A549 treated with ZK216348 at 1 μM for 4 hours (cell line): ENCODE measurements around the gene PCDHA10. TPM values are rescaled to one million over a fixed set of nuclear protein-coding genes. Genes with fewer than 3 reads are reported as not detected.

Experiments
- total RNA-seq: library from RNA; stranded (reverse); fragments of 200-300 nt; extraction: Qiagen RNA extraction; gene quantifications from 5 replicates; pipeline ENCODE4 v1.2.3, GENCODE V29; 2022; ENCODE audit warnings: low read depth

Gene PCDHA10, protein sequence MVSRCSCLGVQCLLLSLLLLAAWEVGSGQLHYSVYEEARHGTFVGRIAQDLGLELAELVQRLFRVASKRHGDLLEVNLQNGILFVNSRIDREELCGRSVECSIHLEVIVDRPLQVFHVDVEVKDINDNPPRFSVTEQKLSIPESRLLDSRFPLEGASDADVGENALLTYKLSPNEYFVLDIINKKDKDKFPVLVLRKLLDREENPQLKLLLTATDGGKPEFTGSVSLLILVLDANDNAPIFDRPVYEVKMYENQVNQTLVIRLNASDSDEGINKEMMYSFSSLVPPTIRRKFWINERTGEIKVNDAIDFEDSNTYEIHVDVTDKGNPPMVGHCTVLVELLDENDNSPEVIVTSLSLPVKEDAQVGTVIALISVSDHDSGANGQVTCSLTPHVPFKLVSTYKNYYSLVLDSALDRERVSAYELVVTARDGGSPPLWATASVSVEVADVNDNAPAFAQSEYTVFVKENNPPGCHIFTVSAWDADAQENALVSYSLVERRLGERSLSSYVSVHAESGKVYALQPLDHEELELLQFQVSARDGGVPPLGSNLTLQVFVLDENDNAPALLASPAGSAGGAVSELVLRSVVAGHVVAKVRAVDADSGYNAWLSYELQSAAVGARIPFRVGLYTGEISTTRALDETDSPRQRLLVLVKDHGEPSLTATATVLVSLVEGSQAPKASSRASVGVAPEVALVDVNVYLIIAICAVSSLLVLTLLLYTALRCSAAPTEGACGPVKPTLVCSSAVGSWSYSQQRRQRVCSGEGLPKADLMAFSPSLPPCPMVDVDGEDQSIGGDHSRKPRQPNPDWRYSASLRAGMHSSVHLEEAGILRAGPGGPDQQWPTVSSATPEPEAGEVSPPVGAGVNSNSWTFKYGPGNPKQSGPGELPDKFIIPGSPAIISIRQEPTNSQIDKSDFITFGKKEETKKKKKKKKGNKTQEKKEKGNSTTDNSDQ
- total RNA-seq, result 0.02 to 0.11 TPM in 2 of 5 replicates, not detected in the others

DNA sequence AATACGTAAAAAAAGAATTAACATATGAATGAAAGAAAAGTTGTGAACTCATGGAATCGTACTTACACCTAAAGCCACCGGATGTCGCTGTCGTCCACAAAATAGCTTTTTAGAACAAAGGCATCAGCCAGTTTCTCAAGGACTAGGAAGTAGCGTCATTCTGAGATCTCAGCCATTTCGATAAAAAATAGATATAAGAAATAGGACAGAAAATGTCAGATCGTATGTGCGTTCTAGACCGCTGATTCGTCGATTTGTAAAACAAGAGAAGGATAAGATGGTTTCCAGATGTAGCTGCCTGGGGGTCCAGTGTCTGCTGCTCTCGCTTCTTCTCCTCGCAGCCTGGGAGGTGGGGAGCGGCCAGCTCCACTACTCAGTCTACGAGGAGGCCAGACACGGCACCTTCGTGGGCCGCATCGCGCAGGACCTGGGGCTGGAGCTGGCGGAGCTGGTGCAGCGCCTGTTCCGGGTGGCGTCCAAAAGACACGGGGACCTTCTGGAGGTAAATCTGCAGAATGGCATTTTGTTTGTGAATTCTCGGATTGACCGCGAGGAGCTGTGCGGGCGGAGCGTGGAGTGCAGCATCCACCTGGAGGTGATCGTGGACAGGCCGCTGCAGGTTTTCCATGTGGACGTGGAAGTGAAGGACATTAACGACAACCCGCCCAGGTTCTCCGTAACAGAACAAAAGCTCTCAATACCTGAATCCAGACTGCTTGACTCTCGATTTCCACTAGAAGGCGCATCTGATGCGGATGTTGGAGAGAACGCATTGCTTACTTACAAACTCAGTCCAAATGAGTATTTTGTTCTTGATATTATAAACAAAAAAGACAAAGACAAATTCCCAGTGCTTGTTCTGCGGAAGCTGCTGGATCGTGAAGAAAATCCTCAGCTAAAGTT, at the start of gene PCDHA10:
Gene PCDHA10, plus strand, starts transcription at position 126 of the 903 bp plus-strand sequence. Its CDS starts 152 bp downstream, at position 278.

DNA sequence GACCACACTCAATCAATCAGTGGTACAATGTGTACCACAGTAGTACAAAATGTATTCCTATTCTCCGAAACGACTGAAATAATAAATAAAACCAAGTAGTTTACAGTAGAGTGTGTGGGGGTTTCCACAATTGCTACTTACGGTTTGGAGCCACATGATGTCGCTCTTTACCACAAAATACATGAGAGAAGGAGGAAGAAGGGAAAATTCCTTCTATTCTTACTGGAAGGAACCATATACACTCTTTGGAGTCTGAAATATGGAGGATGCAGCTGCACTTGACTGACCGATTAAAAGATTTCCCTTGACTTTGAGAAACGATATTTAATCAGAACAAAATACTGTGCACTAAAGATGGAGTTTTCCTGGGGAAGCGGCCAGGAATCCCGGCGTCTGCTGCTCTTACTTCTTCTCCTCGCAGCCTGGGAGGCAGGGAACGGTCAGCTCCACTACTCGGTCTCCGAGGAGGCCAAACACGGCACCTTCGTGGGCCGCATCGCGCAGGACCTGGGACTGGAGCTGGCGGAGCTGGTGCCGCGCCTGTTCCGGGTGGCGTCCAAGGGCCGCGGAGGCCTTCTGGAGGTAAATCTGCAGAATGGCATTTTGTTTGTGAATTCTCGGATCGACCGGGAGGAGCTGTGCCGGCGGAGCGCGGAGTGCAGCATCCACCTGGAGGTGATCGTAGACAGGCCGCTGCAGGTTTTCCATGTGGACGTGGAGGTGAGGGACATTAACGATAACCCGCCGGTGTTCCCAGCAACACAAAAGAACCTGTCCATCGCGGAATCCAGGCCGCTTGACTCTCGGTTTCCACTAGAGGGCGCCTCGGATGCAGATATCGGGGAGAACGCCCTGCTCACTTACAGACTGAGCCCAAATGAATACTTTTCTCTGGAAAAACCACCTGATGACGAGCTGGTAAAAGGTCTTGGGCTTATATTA, 48.6 kb upstream of the PCDHA10 start, which contains the start of gene PCDHA4:
Gene PCDHA4, plus strand, starts transcription at position 235 of the 942 bp plus-strand sequence.

DNA sequence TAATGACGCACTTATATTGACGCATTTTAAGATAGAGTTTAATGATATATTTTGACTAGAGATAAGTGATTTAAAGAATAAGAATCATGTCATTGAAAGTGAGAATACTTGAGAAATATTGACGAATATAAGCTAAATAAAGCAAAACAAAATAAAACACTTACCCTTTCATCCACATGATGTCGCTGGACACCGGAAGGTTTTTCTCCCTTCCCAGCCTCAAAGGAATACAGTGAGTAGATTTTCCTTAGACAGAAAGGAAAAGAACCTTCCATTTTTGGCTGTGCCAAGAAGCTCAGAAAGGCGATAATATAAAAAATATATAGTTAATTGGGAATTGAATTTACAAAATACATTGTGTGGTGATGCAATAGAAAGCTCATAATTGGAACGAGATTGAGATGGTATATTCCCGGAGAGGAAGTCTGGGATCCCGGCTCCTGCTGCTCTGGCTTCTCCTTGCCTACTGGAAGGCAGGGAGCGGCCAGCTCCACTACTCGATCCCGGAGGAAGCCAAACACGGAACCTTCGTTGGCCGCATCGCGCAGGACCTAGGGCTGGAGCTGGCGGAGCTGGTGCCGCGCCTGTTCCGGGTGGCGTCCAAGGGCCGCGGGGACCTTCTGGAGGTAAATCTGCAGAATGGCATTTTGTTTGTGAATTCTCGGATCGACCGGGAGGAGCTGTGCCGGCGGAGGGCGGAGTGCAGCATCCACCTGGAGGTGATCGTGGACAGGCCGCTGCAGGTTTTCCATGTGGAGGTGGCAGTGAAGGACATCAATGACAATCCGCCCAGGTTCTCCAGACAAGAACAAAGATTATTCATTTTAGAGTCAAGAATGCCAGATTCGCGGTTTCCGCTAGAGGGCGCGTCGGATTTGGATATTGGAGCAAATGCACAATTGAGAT, 34.1 kb upstream of the PCDHA10 start, which contains the start of gene PCDHA5:
Gene PCDHA5, plus strand, starts transcription at position 239 of the 906 bp plus-strand sequence.

DNA sequence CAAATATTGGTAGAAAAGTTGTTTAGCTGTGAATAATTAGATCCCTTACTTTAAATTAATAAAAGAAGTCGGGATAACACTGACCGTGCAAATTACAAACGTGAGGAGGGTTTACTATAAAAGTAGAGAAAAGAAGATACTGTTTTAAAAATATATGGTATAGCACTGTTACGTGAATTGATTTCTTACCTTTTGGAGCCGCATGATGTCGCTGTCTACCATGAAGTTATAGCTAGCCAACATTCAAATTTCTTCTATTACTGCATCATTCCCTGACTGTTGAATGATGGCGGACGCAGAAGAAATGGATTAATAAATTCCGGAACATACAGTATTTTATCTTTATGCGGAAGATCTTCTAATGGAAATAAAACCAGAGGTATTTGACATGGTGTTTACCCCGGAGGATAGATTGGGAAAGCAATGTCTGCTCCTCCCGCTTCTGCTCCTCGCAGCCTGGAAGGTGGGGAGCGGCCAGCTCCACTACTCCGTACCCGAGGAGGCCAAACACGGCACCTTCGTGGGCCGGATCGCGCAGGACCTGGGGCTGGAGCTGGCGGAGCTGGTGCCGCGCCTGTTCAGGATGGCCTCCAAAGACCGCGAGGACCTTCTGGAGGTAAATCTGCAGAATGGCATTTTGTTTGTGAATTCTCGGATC, 27.9 kb upstream of the PCDHA10 start, which contains the start of gene PCDHA6:
Gene PCDHA6, plus strand, starts transcription at position 257 of the 658 bp plus-strand sequence. Its CDS starts 132 bp downstream, at position 389.

DNA sequence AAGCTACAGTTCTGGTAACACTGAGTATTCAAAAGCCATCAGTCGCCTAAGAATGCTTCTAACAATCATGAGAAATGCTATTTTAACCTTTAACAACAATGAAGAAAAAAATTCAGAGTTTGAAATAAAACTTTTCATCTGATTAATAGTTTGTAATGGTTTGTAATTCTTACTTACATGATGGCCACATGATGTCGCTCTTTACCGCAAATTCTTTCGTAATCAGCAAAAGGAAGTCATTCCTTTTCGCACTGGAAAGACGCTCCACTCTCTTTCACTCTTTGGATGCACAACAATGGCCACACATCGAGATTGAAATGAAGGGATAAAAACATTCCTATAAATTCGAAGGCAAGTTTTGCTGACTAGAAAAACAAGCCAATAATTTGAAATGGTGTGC, 21.7 kb upstream of the PCDHA10 start, which contains the start of gene PCDHA7:
Gene PCDHA7, plus strand, starts transcription at position 277 of the 400 bp plus-strand sequence. Its CDS starts 115 bp downstream, at position 392.

DNA sequence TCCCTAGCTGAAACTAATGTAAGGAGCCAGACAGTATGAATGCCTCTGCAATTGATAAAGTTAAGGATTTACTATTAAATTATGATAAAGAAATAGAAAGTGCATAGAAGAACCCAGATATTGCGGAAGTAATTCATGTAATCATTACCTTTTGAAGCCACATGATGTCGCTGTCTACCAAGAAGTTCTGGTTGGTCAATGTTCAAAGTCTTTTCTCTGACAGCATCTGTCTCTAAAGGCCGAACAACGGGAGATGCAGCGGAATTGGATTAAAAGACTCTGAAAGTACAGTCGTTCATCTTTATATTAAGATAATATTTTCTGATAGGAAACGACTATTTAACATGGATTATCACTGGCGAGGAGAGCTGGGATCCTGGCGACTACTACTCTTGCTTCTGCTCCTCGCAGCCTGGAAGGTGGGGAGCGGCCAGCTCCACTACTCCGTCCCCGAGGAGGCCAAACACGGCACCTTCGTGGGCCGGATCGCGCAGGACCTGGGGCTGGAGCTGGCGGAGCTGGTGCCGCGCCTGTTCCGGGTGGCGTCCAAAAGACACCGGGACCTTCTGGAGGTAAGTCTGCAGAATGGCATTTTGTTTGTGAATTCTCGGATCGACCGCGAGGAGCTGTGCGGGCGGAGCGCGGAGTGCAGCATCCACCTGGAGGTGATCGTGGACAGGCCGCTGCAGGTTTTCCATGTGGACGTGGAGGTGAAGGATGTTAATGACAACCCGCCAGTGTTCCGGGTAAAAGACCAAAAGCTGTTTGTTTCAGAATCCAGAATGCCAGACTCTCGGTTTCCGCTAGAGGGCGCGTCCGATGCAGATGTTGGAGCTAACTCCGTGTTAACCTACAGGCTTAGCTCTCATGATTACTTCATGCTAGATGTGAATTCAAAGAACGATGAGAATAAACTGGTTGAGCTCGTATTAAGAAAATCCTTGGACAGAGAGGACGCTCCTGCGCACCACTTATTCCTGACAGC, 14.4 kb upstream of the PCDHA10 start, which contains the start of gene PCDHA8:
Gene PCDHA8, plus strand, starts transcription at position 210 of the 985 bp plus-strand sequence. Its CDS starts 135 bp downstream, at position 345.

DNA sequence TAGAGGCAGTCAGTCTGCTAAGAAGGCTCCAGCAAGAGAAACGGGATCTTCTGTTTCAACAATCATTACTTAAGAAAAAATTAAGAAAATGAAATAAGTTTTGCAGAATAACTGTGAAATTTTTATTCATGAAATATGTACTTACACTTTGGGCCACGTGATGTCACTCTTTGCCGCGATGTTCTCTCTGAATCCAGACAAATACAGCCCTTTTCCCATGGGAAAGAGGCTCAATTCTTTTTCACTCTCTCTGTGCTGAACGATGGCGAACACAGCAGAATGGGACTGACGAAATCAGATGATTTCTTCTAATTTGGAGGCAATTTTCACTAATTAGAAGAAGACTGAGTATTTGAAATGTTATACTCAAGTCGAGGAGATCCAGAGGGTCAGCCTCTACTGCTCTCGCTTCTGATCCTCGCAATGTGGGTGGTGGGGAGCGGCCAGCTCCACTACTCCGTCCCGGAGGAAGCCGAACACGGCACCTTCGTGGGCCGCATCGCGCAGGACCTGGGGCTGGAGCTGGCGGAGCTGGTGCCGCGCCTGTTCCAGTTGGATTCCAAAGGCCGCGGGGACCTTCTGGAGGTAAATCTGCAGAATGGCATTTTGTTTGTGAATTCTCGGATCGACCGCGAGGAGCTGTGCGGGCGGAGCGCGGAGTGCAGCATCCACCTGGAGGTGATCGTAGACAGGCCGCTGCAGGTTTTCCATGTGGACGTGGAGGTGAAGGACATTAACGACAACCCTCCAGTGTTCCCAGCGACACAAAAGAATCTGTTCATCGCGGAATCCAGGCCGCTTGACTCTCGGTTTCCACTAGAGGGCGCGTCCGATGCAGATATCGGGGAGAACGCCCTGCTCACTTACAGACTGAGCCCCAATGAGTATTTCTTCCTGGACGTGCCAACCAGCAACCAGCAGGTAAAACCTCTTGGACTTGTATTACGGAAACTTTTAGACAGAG, 7.3 kb upstream of the PCDHA10 start, which contains the start of gene PCDHA9:
Gene PCDHA9, plus strand, starts transcription at position 244 of the 964 bp plus-strand sequence. Its CDS starts 114 bp downstream, at position 358.

DNA sequence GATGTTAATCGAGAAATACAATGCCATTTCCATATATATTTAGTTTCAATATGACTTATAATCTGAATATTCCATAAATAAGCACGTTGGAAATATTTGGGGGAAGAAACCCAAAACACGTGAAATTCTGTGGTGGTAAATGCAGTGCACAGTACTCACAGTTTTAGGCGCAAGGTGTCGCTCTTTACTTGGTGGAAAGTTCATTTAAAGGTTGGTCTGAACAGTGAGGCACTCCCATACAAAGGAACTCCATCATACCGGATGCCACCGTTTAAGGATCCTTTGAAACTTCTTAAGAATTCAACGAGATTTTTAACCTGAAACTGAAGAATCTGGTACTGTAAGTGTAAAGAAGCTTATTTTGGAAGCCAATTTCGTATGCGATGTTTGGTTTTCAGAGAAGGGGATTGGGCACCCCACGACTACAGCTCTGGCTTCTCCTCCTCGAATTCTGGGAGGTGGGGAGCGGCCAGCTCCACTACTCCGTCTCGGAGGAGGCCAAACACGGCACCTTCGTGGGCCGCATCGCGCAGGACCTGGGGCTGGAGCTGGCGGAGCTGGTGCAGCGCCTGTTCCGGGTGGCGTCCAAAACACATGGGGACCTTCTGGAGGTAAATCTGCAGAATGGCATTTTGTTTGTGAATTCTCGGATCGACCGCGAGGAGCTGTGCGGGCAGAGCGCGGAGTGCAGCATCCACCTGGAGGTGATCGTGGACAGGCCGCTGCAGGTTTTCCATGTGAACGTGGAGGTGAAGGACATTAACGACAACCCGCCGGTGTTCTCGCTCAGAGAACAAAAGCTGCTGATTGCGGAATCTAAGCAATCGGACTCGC, 13.2 kb downstream of the PCDHA10 start, which contains the start of gene PCDHA11:
Gene PCDHA11, plus strand, starts transcription at position 237 of the 834 bp plus-strand sequence. Its CDS starts 147 bp downstream, at position 384.

DNA sequence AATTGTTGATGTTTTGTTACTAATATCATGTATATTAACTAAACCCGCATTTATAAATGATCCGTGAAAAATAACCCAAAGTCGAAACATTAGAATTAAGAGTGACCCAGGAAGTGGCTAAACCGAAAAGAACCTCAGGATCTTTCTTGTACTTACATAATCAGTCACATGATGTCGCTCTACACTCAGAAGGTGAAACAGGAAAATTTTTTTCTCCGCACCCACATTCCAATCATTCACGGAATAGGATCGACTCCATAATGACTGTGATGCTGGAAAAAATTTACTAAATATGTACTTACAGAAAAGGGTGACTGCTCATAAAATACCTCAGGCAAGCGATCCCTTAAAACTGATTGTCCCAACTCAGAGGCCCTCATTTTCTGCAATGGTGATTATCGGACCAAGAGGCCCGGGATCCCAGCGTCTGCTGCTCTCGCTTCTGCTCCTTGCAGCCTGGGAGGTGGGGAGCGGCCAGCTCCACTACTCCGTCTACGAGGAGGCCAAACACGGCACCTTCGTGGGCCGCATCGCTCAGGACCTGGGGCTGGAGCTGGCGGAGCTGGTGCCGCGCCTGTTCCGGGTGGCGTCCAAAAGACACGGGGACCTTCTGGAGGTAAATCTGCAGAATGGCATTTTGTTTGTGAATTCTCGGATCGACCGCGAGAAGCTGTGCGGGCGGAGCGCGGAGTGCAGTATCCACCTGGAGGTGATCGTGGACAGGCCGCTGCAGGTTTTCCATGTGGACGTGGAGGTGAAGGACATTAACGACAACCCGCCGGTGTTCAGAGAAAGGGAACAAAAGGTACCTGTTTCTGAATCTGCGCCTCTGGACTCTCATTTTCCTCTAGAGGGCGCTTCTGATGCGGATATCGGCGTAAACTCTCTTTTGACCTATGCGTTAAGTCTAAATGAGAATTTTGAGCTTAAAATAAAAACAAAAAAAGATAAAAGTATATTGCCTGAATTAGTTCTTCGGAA, 19.7 kb downstream of the PCDHA10 start, which contains the start of gene PCDHA12:
Gene PCDHA12, plus strand, starts transcription at position 224 of the 981 bp plus-strand sequence. Its CDS starts 165 bp downstream, at position 389.

DNA sequence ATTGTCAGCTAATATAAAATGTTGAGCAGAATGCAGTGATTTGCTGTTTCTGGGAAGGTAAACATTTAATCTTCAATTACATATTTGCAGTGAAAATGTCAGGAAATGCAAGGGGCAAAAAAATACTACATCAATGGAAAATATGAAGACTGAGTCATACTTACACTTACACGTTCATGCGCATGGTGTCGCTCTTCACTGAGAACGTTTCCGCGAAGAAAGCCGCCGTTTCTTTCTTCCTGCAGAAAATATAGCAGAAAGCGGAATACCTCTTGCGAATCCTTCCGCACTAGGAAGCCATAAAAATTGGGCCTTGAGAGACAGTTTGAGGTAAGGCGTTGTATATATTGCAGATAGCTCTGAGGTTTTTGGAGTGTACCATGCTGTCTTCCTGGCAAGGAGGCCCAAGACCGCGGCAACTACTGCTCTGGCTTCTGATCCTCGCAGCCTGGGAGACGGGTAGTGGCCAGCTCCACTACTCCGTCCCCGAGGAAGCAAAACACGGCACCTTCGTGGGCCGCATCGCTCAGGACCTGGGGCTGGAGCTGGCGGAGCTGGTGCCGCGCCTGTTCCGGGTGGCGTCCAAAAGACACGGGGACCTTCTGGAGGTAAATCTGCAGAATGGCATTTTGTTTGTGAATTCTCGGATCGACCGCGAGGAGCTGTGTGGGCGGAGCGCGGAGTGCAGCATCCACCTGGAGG, 26.3 kb downstream of the PCDHA10 start, which contains the start of gene PCDHA13:
Gene PCDHA13, plus strand, starts transcription at position 236 of the 702 bp plus-strand sequence. Its CDS starts 145 bp downstream, at position 381.

